Fibroblast of skin of left quadriceps (primary cell): ENCODE results near the gene TFF2.

Experiments used
- DNase-seq, 2 experiments: peaks; one replicate each; pipeline ENCODE4 v3.0.0-alpha.2; 2013; ENCODE audit warnings: low read depth in 2 of 2

Gene TFF2

GRCh38 chr21:42305707-42306147, 45.1 kb downstream of the TFF2 start:
- DNase-seq = no peak

DNA sequence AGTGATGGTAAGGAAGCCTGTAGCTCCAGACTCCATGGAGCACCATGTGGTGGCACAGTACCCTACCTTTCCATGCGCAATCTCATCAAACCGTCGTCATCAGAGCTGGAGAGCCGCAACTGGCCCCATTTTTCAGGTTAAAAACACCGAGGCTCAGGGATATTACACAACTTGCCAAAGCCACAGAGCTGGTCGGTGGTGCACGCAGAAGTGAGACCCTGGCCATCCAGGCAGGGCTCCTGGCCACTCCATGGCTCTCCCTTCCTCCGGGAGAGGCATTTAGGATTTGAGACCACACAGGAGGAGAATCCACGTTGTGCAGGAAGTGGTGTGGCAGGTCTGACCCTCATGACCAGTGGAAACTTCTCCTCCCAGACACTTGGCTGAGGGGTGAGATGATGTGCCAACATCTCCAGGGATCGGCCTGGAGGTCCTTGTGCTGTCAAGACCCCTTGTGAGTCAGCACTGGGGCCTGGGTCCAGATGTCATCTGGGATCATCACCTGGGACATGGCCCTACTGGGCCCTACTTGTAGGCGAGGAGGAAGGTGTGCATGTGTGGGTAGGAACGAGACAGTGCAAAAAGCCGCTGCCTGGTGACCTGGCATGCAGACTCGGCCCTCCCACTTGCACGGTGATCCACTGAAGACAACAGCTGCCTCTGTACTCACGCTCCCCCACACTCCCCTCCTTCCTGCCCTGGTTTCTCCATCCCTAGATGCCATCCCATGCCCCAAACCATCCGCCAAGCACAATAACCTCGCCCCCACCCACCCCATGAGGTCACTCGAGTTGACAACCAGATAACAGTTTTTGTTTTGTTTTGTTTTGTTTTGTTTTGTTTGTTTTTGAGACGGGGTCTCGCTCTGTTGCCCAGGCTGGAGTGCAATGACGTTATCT, 46.0 kb downstream of the TFF2 start:
- no peak for DNase-seq

- no peak for DNase-seq
Measured at GRCh38 chr21:42303443-42303842, 47.4 kb downstream of the TFF2 start.

DNA sequence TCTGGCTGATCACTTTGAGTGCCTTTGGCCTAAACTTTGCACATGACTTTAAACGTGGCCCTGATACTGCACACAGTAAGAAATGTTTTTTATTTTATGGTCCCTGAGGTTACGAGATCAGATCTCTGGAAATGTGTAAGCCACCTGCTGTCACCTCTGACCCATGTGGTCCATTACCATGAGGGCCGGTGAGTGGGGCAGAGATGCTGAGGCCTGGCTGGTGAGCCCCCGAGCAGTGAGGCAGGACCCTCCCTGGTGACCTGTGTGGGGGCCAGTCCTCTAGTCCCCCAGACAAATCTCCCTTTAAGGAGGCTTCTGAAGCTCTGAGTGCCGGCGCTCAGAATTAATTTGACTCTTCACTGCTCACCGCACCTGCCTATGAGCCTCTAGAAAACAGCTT, 48.0 kb downstream of the TFF2 start:
- no peak for DNase-seq

GRCh38 chr21:42302076-42302650, 48.6 kb downstream of the TFF2 start:
- DNase-seq = no peak

- DNase-seq = no peak
Measured at GRCh38 chr21:42301371-42302075, 49.3 kb downstream of the TFF2 start.

GRCh38 chr21:42300956-42301355, 49.8 kb downstream of the TFF2 start:
- DNase-seq = no peak

DNA sequence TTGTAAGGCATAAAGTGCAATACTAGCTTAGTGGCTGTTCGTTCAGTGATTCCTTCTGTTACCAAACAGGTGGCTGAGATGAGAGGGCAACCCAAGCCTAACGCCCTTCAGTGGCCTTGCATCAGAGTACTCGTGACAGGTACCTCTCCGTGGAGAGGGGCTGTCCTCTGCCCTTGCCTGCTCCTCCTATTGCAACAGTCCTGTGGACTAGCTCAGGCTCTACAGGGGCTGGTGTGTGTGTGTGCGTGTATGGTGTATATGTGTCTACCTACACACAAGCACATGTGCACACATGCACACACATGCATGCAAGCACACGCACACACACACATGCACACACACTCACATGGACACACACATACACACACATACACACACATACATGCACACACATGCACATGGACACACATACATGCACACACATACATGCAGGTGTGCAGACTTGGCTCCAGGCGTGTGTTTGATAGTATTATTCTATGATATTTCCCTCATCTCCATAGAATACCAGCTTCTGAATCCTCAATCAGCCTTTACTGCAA, 50.7 kb downstream of the TFF2 start:
- no peak for DNase-seq

DNA sequence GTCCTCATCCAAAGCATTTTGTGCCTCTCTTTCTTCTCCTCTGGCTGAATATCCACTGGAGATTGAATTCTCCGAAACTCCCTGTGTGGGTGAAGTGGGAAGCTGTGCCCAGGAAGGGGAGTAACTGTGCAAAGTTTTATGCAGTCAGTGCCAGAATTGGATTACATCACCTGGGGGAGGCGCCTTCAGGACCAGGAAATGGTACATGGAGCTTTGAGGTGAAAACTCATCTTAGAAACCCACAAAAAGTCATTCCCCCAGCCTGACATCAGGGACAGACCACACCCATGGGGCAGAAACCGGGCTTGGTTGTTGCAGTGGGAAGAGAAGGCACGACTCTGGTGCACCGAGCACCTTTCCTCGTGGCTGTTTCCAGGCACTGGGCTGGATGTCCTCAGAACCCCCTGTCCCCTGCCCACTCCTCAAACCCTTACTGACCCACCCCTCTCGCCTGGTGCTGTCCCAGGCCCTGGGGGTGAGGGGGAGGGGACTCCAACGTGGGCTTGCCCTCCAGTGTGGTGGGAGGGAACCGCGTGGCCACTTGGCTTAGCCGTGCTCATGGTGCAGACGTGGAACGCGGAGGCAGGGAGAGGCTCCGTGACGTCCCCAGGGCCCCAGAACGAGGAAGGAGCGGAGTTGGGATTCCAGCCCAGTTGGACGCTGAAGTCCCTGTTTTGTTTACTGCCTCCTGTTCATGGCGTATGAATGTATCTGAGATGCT, 51.3 kb downstream of the TFF2 start:
- DNase-seq = no peak

DNA sequence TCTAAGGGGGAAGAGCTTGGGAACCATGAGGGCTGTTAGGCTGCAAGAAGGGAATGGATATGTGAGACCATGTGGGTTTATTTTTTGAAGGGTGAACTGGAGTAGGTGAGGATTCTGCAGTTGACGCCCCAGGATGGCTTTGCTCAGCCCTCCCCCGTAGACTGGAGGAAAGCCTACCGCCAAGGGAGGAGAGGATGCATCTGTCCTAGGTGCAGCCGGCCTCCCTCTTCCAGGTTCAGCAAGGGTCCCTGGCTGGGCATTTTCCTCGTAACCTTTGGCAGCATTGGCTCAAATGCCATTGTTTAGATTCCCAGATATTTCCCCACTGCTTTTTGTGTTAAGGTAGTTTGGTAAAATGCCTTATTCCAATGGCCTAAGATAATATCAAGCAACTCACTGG, 52.1 kb downstream of the TFF2 start:
- DNase-seq = no peak

DNA sequence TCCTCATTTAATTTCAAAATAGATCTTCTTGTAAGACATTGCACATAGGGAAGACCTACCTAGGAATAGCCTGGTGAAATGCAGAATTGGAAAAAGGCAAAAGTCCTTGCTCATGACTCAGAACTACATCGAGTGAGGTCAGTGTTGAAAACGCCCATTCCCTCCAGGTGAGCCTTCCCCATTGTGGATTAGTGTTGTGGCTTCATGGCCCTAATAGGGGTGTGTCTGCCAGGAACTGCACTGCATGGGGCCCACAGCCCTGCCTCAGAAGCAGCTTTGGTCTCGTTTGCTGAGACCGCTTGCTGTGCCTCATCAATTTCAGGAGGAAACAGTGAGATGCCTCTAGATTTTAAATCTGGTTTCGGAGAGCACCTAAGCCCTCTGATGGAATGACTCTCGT, 52.6 kb downstream of the TFF2 start:
- DNase-seq = no peak

DNA sequence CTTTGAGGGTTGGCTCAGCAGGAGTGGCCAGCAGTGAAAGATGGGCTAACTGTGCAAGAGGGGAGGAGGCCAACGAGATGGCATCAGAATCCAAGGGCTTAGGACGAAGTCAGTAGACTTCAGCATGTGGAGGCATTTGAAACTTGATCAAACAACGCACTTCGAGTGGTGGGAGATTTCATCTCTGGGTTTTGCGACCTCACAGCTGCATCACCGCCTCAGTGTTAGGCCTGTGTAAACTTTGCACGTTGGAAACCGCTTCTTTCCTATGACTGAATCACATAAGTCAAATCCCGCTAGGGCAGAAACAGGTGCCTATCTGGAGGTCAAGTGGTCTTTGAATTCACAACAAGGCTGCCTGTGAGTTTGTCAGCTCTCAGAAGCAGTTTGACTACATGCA, 53.4 kb downstream of the TFF2 start:
- DNase-seq = no peak

DNA sequence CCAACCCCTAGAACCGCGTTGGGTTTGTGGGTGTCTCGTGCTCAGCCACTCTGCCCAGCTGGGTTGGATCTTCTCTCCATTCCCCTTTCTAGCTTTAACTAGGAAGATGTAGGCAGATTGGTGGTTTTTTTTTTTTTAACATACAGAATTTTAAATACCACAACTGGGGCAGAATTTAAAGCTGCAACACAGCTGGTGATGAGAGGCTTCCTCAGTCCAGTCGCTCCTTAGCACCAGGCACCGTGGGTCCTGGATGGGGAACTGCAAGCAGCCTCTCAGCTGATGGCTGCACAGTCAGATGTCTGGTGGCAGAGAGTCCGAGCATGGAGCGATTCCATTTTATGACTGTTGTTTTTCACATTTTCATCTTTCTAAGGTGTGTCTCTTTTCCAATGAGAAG, 54.3 kb downstream of the TFF2 start:
- no peak for DNase-seq
